Activated gamma-delta T cell treated with anti-CD3 and anti-CD28 coated beads, Interleukin-2, amount 50 U/mL, for 16 hours (primary cell): ENCODE results near the gene TRPC4AP.

ENCODE experiments used
- DNase-seq: peaks from one replicate; pipeline ENCODE4 v3.0.0-alpha.2; 2020; ENCODE audit warnings: low read depth

Gene TRPC4AP

GRCh38 chr20:35000922-35001595 is 91.5 kb downstream of the TRPC4AP start:
- no peak for DNase-seq

- DNase-seq: no peak
Observed at GRCh38 chr20:35000311-35000921, 92.2 kb downstream of the TRPC4AP start.

GRCh38 chr20:34999782-35000181 is 92.8 kb downstream of the TRPC4AP start:
- no peak for DNase-seq

GRCh38 chr20:34999021-34999451 is 93.6 kb downstream of the TRPC4AP start:
- DNase-seq: no peak

GRCh38 chr20:34998331-34998950 is 94.2 kb downstream of the TRPC4AP start:
- DNase-seq: no peak

- no peak for DNase-seq
Observed at GRCh38 chr20:34997774-34998173, 94.8 kb downstream of the TRPC4AP start.

GRCh38 chr20:34997131-34997561 is 95.5 kb downstream of the TRPC4AP start:
- no peak for DNase-seq

- no peak for DNase-seq
Observed at GRCh38 chr20:34996243-34997028, 96.2 kb downstream of the TRPC4AP start.

- no peak for DNase-seq
Observed at GRCh38 chr20:34995696-34996095, 96.9 kb downstream of the TRPC4AP start.

- DNase-seq: no peak
Observed at GRCh38 chr20:34995192-34995591, 97.4 kb downstream of the TRPC4AP start.

GRCh38 chr20:34994509-34995131 is 98.0 kb downstream of the TRPC4AP start:
- no peak for DNase-seq

- no peak for DNase-seq
Observed at GRCh38 chr20:34993941-34994508, 98.6 kb downstream of the TRPC4AP start.

GRCh38 chr20:34992751-34993417 is 99.7 kb downstream of the TRPC4AP start:
- no peak for DNase-seq

GRCh38 chr20:34990661-34991214 is 101.9 kb downstream of the TRPC4AP start:
- no peak for DNase-seq

GRCh38 chr20:34990231-34990630 is 102.4 kb downstream of the TRPC4AP start:
- DNase-seq: no peak

- DNase-seq: no peak
Observed at GRCh38 chr20:34989670-34990069, 102.9 kb downstream of the TRPC4AP start.

GRCh38 chr20:34989118-34989517 is 103.5 kb downstream of the TRPC4AP start:
- DNase-seq: no peak

- no peak for DNase-seq
Observed at GRCh38 chr20:34988191-34988540, 104.4 kb downstream of the TRPC4AP start.

- DNase-seq: no peak
Observed at GRCh38 chr20:34987288-34988190, 105.1 kb downstream of the TRPC4AP start.
